H1 (cell line): ENCODE results near the gene TBC1D25. TPM values are rescaled to one million over a fixed set of nuclear protein-coding genes. Genes with fewer than 3 reads are reported as not detected.

Source experiments
- ASH2L ChIP-seq: fragments of 200-600, 300-600 bp; sonication (generic); IDR thresholded peaks from one replicate; pipeline ENCODE4 v1.7.1; 2017; ENCODE audit warnings: low read length
- polyA plus RNA-seq, 7 experiments: library from polyadenylated mRNA; depleted of rRNA in 3 of 7; stranded (reverse) in 5 of 7; unstranded in 2 of 7; fragments of >200 nt in 5 of 7; fragments of 200-250 nt in 2 of 7; gene quantifications; 1 replicate in 5 of 7; 2 replicates in 1 of 7; 4 replicates in 1 of 7; pipeline versions ENCODE4 v1.2.1 to v1.2.3, GENCODE V29; 2011 to 2013; ENCODE audit warnings: missing spikeins in 2 of 7, mixed read lengths in 2 of 7
- total RNA-seq: library from RNA; stranded (reverse); fragmentation: NEBNext Ultra II Directional; extraction: Animal tissue kit (Norgen Biotek cat#: 25700); gene quantifications from 2 replicates; pipeline ENCODE4 v1.2.1, GENCODE V29; 2021

TBC1D25 gene
- total and polyA plus RNA-seq, 2 of the 8 experiments (the other 6 are each of a cell fraction or from before 2014, with no cell fraction given): 6.5 to 6.8 TPM

DNA sequence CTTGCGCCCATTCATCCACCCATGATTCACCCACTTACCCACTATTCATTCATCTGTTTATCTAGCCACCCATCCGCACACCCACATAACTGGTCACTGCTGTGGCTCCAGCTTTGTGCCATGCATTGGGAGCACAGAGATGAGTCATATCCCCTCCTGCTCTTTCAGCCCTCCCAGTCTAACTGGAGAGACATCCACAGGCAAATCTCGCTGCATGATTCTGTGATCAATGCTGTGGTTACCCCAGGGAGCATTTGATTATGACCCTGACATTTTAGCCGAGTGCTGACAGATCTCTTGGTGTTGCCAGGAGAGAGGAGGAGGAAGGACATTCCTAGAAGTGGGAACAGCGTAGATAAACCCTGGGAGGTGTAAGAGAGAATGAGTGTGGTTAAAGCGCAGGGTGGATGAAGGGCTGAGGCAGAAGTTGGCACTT is 41.1 kb upstream of the TBC1D25 start (continued):
- no peak for TF ChIP-seq ASH2L
